Lower leg skin (tissue), 3 donors: ENCODE results near the gene CES3.

Experiments
- POLR2A ChIP-seq, 2 donors: fragments of 450-650 bp; IDR thresholded peaks; one replicate each; pipeline ENCODE4 v1.6.1; 2016 to 2017; ENCODE audit warnings: antibody characterized with exemption in 2 of 2, mild to moderate bottlenecking in 1 of 2, moderate library complexity in 1 of 2
- TF ChIP-seq, protein P1 (sequence below), 3 donors: fragments of 450-650 bp; IDR thresholded peaks; one replicate each; pipeline ENCODE4 v1.5.1; 2016; ENCODE audit warnings: antibody characterized with exemption in 3 of 3, mild to moderate bottlenecking in 3 of 3, moderate library complexity in 2 of 3

DNA sequence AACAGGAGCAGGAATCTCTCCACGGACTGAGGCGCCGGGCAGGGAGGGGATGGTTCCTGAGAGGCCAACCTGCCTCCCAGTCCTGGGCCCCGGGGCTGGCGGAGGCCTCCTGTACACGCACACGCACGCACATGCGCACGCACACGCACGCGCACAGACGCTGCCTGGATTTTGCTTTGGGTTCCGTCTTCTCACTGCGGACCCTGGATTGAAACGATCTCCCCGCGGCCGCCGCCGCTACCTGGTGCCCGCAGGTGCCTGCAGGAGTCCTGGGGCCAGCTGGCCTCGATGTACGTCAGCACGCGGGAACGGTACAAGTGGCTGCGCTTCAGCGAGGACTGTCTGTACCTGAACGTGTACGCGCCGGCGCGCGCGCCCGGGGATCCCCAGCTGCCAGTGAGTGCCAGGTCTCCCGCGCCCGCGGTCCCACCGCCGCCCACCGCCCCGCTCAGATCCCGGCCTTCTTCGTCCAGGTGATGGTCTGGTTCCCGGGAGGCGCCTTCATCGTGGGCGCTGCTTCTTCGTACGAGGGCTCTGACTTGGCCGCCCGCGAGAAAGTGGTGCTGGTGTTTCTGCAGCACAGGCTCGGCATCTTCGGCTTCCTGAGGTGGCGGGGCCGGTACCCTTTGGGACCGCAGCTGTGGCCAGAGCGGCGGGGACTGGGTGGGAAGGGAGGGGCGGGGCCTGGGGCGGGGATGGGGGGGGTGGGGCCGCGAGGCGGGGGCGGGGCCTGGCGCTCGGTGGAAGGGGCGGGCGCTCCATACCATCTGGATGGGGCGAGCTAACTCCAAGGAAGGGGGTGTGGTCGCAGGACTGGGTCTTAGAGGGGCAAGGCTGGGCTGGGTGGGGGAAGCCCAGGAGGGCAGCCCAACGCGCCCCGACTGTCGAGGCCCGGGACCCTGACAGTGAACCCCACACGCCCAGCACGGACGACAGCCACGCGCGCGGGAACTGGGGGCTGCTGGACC, 39.6 kb downstream of the CES3 start:
- TF ChIP-seq, protein P1, sequence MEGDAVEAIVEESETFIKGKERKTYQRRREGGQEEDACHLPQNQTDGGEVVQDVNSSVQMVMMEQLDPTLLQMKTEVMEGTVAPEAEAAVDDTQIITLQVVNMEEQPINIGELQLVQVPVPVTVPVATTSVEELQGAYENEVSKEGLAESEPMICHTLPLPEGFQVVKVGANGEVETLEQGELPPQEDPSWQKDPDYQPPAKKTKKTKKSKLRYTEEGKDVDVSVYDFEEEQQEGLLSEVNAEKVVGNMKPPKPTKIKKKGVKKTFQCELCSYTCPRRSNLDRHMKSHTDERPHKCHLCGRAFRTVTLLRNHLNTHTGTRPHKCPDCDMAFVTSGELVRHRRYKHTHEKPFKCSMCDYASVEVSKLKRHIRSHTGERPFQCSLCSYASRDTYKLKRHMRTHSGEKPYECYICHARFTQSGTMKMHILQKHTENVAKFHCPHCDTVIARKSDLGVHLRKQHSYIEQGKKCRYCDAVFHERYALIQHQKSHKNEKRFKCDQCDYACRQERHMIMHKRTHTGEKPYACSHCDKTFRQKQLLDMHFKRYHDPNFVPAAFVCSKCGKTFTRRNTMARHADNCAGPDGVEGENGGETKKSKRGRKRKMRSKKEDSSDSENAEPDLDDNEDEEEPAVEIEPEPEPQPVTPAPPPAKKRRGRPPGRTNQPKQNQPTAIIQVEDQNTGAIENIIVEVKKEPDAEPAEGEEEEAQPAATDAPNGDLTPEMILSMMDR (IDR thresholded peaks at IDR 0.05): no peak
- TF ChIP-seq POLR2A (IDR thresholded peaks at IDR 0.05): no peak
